ENCODE measurements around the gene ENTREP1.
A peak's percentile ranks its signal among the peaks of the same experiment; 100 is the strongest.

The ENTREP1 gene

DNA sequence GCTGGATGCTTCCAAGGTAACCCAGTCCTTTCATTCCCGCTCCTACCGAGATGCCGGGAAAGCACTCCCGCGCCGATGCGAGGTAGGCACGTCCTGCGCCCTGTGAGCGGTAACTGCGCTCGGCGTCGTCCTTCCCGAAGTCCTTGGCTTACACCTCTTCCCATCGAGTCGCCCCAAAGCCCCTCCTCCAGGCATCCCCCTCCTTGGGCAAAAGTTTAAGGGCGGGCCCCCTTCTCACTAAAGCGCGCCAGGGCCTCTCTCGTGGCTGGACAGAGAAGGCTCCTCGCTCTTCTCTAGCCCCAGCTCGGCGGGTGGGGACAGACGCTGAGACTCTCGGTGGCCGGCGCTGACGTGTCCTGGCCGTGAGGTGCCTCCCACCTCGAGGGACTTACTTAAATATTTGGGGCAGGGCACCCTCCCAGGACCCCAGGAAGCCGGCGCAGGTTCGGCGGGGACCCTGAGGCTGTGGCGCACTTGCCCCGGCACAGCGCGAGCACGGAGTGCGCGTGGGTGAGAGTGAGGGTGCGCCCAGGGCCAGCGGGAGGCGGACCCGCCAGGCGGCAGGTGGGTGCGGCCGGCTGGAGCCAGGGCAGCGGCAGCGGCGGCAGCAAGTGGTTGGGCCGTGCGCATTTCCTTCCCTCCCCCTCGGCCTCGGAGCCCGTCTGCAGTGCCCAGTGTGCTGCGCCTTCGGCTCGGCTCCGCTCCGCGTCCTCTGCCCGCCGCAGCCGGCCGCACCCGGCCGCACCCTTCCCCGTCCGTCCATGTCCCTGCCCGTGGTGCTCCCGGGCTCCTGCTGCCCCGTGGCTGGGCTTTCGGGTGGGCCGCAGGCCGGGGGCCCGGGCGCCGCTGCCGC is at the start of gene ENTREP1:
TSS of gene ENTREP1 (plus strand) at position 667 of the 853 bp plus-strand sequence. CDS start at position 762, 95 bp downstream.
- Histone ChIP-seq H3K27me3 (peaks cover 0 to 13% (median 5%) of the 10 kb centered on the region in 11 experiments; a peak in 9 of 22 replicates), H3K4me1 (no peaks in the 10 kb centered on the region), H3K9me3 (replicated peaks in 1 of 11) (peaks cover 17 to 24% (median 20%) of the 10 kb centered on the region in 11 experiments), H3K27ac (no peak within 1 kb of the TSS), H4K20me1 (no peaks in the 10 kb centered on the region), H3K36me3 (no peaks in the 10 kb centered on the region), H3K9ac (no peak within 1 kb of the TSS), H3K4me2 (no peak within 1 kb of the TSS), H3K4me3 (no peak within 1 kb of the TSS)
- no peak for TF ChIP-seq Cebpa-rat (IDR thresholded peaks at IDR 0.05)

DNA sequence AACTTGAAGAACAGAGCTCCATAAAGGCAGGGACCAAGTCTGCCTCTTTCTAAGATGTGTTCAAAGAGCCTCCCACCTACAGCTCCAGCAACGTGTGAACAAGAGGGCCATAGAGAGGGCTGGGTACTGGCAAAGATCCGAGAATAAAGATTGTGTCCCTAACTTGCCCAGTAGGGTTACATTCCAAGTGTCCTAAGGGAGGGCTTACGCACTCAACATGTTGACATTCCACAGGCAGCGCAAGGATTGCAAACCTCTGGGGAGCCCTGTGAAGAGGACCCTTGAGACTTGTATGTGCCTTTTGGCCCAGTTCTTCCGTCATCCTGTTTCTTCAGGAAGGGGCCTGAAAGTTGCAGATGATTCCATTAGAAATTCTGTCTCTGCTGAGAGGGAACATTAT is 48.2 kb upstream of the ENTREP1 start:
- no peak overlapping the region for H3K4me2 ChIP-seq
- H3K36me3 ChIP-seq: no peaks in the 10 kb centered on the region
- peaks cover 0 to 3% (median 0%) of the 10 kb centered on the region in 10 experiments; a peak in 1 of 20 replicates for H3K4me1 ChIP-seq
- peaks cover 0 to 10% (median 0%) of the 10 kb centered on the region in 11 experiments; a peak in 5 of 22 replicates for H3K9me3 ChIP-seq (replicated peaks in 1 of 11)
- TF ChIP-seq Cebpa-rat (IDR thresholded peaks at IDR 0.05): no peak
- H3K4me3 ChIP-seq: no peak overlapping the region
- H3K27ac ChIP-seq: no peak overlapping the region
- H4K20me1 ChIP-seq: no peaks in the 10 kb centered on the region
- H3K9ac ChIP-seq: no peak overlapping the region
- H3K27me3 ChIP-seq: no peaks in the 10 kb centered on the region

DNA sequence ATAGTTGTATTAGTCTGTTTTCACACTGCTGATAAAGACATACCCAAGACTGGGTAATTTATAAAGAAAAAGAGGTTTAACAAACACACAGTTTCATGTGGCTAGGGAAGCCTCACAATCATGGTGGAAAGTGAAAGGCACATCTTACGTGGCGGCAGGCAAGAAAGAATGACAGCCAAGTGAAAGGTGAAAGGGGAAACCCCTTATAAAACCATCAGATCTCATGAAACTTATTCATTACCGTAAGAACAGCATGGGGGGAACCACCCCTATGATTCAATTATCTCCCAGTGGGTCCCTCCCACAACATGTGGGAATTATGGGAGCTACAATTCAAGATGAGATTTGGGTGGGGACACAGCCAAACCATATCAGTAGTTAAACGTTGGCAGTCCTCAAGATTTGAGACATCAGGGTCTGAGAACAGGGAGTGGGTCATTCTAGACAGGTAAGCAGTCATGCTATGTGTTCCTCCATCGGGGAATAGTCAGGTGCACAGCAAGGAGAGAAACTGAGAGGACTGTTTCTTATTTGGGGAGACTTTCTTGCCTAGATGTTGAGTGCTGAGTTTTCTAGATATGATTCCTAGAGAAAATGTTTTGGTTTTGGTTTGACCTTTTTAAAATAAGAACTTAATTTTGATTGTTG is 45.8 kb upstream of the ENTREP1 start:
- Histone ChIP-seq H4K20me1 (no peaks in the 10 kb centered on the region), H3K36me3 (no peaks in the 10 kb centered on the region), H3K4me1 (no peaks in the 10 kb centered on the region), H3K9ac (no peak overlapping the region), H3K9me3 (replicated peaks in 1 of 11) (peaks cover 0 to 8% (median 0%) of the 10 kb centered on the region in 11 experiments; a peak in 5 of 22 replicates), H3K27ac (no peak overlapping the region), H3K27me3 (no peaks in the 10 kb centered on the region), H3K4me3 (no peak overlapping the region), H3K4me2 (no peak overlapping the region)
- no peak for TF ChIP-seq Cebpa-rat (IDR thresholded peaks at IDR 0.05)

- no peak overlapping the region for H3K9ac ChIP-seq
- no peak for TF ChIP-seq Cebpa-rat (IDR thresholded peaks at IDR 0.05)
- peaks cover 0 to 12% (median 2%) of the 10 kb centered on the region in 11 experiments; a peak in 8 of 22 replicates for H3K9me3 ChIP-seq (replicated peaks in 1 of 11)
- H3K4me3 ChIP-seq: no peak overlapping the region
- no peaks in the 10 kb centered on the region for H3K27me3 ChIP-seq
- no peak overlapping the region for H3K4me2 ChIP-seq
- H4K20me1 ChIP-seq: no peaks in the 10 kb centered on the region
- H3K27ac ChIP-seq: no peak overlapping the region
- H3K36me3 ChIP-seq: no peaks in the 10 kb centered on the region
- no peaks in the 10 kb centered on the region for H3K4me1 ChIP-seq
These were observed 45.3 kb upstream of the ENTREP1 start for GRCh38 chr9:69279733-69280132.

- no peaks in the 10 kb centered on the region for H4K20me1 ChIP-seq
- no peaks in the 10 kb centered on the region for H3K4me1 ChIP-seq
- H3K9me3 ChIP-seq (replicated peaks in 1 of 11): peaks cover 0 to 13% (median 7%) of the 10 kb centered on the region in 11 experiments; a peak in 7 of 22 replicates
- H3K36me3 ChIP-seq: no peaks in the 10 kb centered on the region
- no peak overlapping the region for H3K4me2 ChIP-seq
- no peak overlapping the region for H3K9ac ChIP-seq
- H3K27ac ChIP-seq: no peak overlapping the region
- no peak overlapping the region for H3K4me3 ChIP-seq
- no peaks in the 10 kb centered on the region for H3K27me3 ChIP-seq
- TF ChIP-seq Cebpa-rat (IDR thresholded peaks at IDR 0.05): no peak
These were observed 42.0 kb upstream of the ENTREP1 start for GRCh38 chr9:69283003-69283402.

GRCh38 chr9:69292078-69292477 is 32.9 kb upstream of the ENTREP1 start:
- H3K9ac ChIP-seq: no peak overlapping the region
- TF ChIP-seq Cebpa-rat (IDR thresholded peaks at IDR 0.05): no peak
- no peak overlapping the region for H3K4me3 ChIP-seq

DNA sequence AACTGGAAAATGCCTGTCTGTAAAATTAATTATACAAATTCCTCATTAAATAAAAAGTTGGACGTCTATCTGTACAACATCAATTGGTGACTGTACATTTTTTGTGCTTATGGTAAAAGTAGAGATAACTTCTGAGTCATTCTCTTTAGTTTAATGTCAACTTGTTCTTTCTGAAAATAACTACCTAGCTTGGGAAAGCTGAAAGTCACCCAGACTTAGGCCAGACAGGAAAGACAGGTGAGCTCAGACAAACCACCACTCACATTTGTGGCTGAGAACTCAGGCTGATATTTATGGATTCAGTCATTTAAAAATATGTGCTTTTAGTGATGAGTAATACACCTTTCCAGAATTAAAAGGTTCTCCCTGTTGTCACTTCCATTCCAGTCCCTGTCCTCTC is 31.9 kb upstream of the ENTREP1 start:
- no peak overlapping the region for H3K4me3 ChIP-seq
- H3K36me3 ChIP-seq: no peaks in the 10 kb centered on the region
- H3K27ac ChIP-seq: no peak overlapping the region
- no peak for TF ChIP-seq Cebpa-rat (IDR thresholded peaks at IDR 0.05)
- peaks cover 0 to 12% (median 4%) of the 10 kb centered on the region in 10 experiments; a peak in 8 of 20 replicates for H3K4me1 ChIP-seq
- H3K9me3 ChIP-seq (replicated peaks in 1 of 11): peaks cover 0 to 5% (median 0%) of the 10 kb centered on the region in 11 experiments; a peak in 1 of 22 replicates
- no peak overlapping the region for H3K9ac ChIP-seq
- no peaks in the 10 kb centered on the region for H4K20me1 ChIP-seq
- H3K27me3 ChIP-seq: no peaks in the 10 kb centered on the region
- H3K4me2 ChIP-seq: no peak overlapping the region

More at GRCh38 chr9:69292078-69292477, 32.9 kb upstream of the ENTREP1 start:
- H4K20me1 ChIP-seq: no peaks in the 10 kb centered on the region
- peaks cover 0 to 5% (median 0%) of the 10 kb centered on the region in 11 experiments; a peak in 1 of 22 replicates for H3K9me3 ChIP-seq (replicated peaks in 1 of 11)
- H3K4me1 ChIP-seq: peaks cover 0 to 12% (median 4%) of the 10 kb centered on the region in 10 experiments; a peak in 8 of 20 replicates
- no peak overlapping the region for H3K4me2 ChIP-seq
- no peaks in the 10 kb centered on the region for H3K27me3 ChIP-seq
- H3K27ac ChIP-seq: no peak overlapping the region
- H3K36me3 ChIP-seq: no peaks in the 10 kb centered on the region

DNA sequence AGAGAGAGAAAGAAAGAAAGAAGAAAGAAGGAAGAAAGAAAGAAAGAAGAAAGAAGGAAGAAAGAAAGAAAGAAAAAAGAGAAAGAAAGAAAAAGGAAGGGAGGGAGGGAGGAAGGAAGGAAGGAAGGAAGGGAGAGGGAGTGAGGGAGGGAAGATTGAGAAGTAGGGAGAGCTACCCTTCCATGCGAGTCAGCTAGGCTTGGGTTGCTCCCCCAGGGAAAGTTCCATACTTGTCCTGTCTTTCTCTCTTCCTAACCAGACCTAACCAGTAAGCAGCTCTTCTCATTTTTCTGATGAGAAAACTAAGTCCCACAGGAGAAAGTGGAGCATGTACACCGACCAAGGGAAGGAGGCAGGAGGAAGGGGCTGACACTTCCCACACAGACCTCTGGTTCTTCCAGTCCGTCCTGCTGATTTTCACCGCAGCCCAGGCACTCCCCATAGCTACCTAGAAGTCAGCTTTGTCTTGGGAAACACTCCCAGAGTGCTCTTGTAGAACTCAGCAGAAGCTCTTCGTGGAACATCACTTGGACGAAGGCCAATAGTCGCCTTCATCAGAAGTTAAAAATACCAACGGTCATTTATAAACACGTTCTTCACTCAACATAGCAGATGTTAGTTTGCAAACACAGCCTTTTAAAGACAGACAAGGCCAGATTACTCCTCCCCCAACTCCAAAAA is 29.0 kb upstream of the ENTREP1 start:
- Histone ChIP-seq H3K36me3 (no peaks in the 10 kb centered on the region), H3K27me3 (no peaks in the 10 kb centered on the region), H3K9ac (no peak overlapping the region), H3K4me1 (peaks cover 0 to 12% (median 4%) of the 10 kb centered on the region in 10 experiments; a peak in 8 of 20 replicates), H3K4me2 (peak overlapping the region in 6 of 11 experiments; percentile 0 to 33 (median 21); a peak in 6 of 22 replicates), H3K9me3 (replicated peaks in 1 of 11) (no peaks in the 10 kb centered on the region), H3K27ac (no peak overlapping the region), H3K4me3 (no peak overlapping the region), H4K20me1 (no peaks in the 10 kb centered on the region)
- no peak for TF ChIP-seq Cebpa-rat (IDR thresholded peaks at IDR 0.05)
